ENCODE measurements around the gene EPAS1. TPM values are rescaled to one million over a fixed set of nuclear protein-coding genes. Genes with fewer than 3 reads are reported as not detected.

EPAS1 gene
- total and polyA plus RNA-seq, 2 of the 13 experiments (the other 11 are each of a cell fraction or from before 2014, with no cell fraction given): 47.1 to 182 TPM

GRCh38 chr2:46258937-46259776, 38.0 kb upstream of the EPAS1 start:
- POLR2A ChIA-PET: no interaction called here

More at GRCh38 chr2:46258937-46259776, 38.0 kb upstream of the EPAS1 start:
- Histone ChIP-seq H3K36me3 (replicated peaks in 1 of 2; ENCODE audit: control insufficient read depth in 1 of 2, insufficient read depth in 2 of 2, low read length in 2 of 2) (no peaks in the 10 kb centered on the region), H3K79me2 (ENCODE audit: insufficient read depth, low read length) (no peaks in the 10 kb centered on the region), H3K4me2 (ENCODE audit: low read depth, low read length) (no peak overlapping the region), H3K9me3 (ENCODE audit: low read length) (no peaks in the 10 kb centered on the region), H3K27me3 (ENCODE audit: control insufficient read depth in 1 of 2, insufficient read depth in 2 of 2, low read length in 2 of 2) (peaks cover 1 to 22% of the 10 kb centered on the region in 2 experiments; a peak in 3 of 5 replicates), H3K27ac (ENCODE audit: extremely low read length, insufficient read depth, low read length) (no peak overlapping the region), H2AFZ (ENCODE audit: low read length) (no peak overlapping the region), H3K4me3 (replicated peaks in 1 of 3; ENCODE audit: insufficient read depth in 1 of 3, low read depth in 2 of 3, low read length in 3 of 3) (no peak overlapping the region), H3K4me1 (ENCODE audit: insufficient read depth, low read length) (peaks cover 8% of the 10 kb centered on the region; the same call in 1 of the 2 replicates), H4K20me1 (ENCODE audit: insufficient read depth, low read length) (no peaks in the 10 kb centered on the region), H3K9ac (ENCODE audit: insufficient read depth, low read depth, low read length) (no peak overlapping the region)
- TF ChIP-seq HIC2 (CRISPR knock-in tag; IDR thresholded peaks at IDR 0.05; ENCODE audit: low read depth) (no peak), RCOR2 (CRISPR knock-in tag; IDR thresholded peaks at IDR 0.05) (no peak), SETDB1 (CRISPR knock-in tag; IDR thresholded peaks at IDR 0.05; ENCODE audit: borderline replicate concordance) (no peak), IRX3 (CRISPR knock-in tag; IDR thresholded peaks at IDR 0.05; ENCODE audit: borderline replicate concordance, low read depth) (no peak), ZNF20 (CRISPR knock-in tag; IDR thresholded peaks at IDR 0.05) (no peak), KLF9 (CRISPR knock-in tag; IDR thresholded peaks at IDR 0.05; ENCODE audit: low read depth) (no peak), ASH2L (IDR thresholded peaks at IDR 0.05; ENCODE audit: insufficient read length, low read depth, low read length) (no peak), PRPF4 (IDR thresholded peaks at IDR 0.05; ENCODE audit: low read depth, low read length, poor library complexity, severe bottlenecking) (no peak), EZH2 (conservative IDR thresholded peaks at IDR 0.05; ENCODE audit: low read depth, low read length) (no peak)
- TF ChIP-seq, protein P1, sequence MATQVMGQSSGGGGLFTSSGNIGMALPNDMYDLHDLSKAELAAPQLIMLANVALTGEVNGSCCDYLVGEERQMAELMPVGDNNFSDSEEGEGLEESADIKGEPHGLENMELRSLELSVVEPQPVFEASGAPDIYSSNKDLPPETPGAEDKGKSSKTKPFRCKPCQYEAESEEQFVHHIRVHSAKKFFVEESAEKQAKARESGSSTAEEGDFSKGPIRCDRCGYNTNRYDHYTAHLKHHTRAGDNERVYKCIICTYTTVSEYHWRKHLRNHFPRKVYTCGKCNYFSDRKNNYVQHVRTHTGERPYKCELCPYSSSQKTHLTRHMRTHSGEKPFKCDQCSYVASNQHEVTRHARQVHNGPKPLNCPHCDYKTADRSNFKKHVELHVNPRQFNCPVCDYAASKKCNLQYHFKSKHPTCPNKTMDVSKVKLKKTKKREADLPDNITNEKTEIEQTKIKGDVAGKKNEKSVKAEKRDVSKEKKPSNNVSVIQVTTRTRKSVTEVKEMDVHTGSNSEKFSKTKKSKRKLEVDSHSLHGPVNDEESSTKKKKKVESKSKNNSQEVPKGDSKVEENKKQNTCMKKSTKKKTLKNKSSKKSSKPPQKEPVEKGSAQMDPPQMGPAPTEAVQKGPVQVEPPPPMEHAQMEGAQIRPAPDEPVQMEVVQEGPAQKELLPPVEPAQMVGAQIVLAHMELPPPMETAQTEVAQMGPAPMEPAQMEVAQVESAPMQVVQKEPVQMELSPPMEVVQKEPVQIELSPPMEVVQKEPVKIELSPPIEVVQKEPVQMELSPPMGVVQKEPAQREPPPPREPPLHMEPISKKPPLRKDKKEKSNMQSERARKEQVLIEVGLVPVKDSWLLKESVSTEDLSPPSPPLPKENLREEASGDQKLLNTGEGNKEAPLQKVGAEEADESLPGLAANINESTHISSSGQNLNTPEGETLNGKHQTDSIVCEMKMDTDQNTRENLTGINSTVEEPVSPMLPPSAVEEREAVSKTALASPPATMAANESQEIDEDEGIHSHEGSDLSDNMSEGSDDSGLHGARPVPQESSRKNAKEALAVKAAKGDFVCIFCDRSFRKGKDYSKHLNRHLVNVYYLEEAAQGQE (IDR thresholded peaks at IDR 0.05; ENCODE audit: borderline replicate concordance in 1 of 2, low read depth in 1 of 2, low read length in 2 of 2): no peak
- no peak for ATAC-seq
- intact Hi-C loops (cut with micrococcal nuclease; ENCODE audit: unreplicated experiment): no loop called here
- FAIRE-seq: no peak
- 44% methylated on average over 5 of the region's 5 CpGs for WGBS (ENCODE audit: low lambda C conversion rate)
- CTCF ChIA-PET (ENCODE audit: low intra/inter-chr PET ratio, low total read pairs): no interaction called here
- DNase-seq (ENCODE audit: low spot score): no peak
- in situ Hi-C loops (cut with HindIII; ENCODE audit: extremely low pct_ligation_motif_present, low pct_unique_long_range_greater_than_20kb): no loop called here
- BruUV-seq (replicated peaks): no TSS peak
